Measurements from ENCODE around the gene MTUS2. TPM values are rescaled to one million over a fixed set of nuclear protein-coding genes. Genes with fewer than 3 reads are reported as not detected.
A peak's percentile ranks its signal among the peaks of the same experiment; 100 is the strongest.

Gene MTUS2
- total RNA-seq, 1 experiment from 2014 or later: 0.11 TPM

- no peak overlapping the region for H3K27ac ChIP-seq (ENCODE audit: low read depth, low read length, poor library complexity, severe bottlenecking)
- no peaks in the 10 kb centered on the region for H3K4me1 ChIP-seq (ENCODE audit: insufficient read depth, low read length, poor library complexity, severe bottlenecking)
- no peaks in the 10 kb centered on the region for H3K9me3 ChIP-seq (ENCODE audit: low read depth, low read length, poor library complexity, severe bottlenecking)
- POLR2A ChIA-PET (ENCODE audit: low non-redundant PET): interaction anchor here (0.6 kb wide), 1 partner anchor 640 kb away, joined by 3 read pairs; the partner anchor contains the start of gene SLC46A3
- BruUV-seq (replicated peaks): no TSS peak
- no peaks in the 10 kb centered on the region for H3K36me3 ChIP-seq (ENCODE audit: insufficient read depth, low read length, poor library complexity, severe bottlenecking)
- H3K27me3 ChIP-seq (replicated peaks; ENCODE audit: insufficient read depth, low read depth, low read length, poor library complexity): peaks cover 20% of the 10 kb centered on the region
- CTCF ChIA-PET: no interaction called here
- H3K4me3 ChIP-seq (ENCODE audit: low read depth, low read length, poor library complexity, severe bottlenecking): no peak overlapping the region
- DNase-seq (ENCODE audit: low spot score): no peak
- intact Hi-C loops (cut with micrococcal nuclease; ENCODE audit: unreplicated experiment): no loop called here
- no peak for TF ChIP-seq EZH2 (IDR thresholded peaks at IDR 0.05; ENCODE audit: borderline replicate concordance, low read depth, low read length, poor library complexity, severe bottlenecking)
- TF ChIP-seq, protein P1, sequence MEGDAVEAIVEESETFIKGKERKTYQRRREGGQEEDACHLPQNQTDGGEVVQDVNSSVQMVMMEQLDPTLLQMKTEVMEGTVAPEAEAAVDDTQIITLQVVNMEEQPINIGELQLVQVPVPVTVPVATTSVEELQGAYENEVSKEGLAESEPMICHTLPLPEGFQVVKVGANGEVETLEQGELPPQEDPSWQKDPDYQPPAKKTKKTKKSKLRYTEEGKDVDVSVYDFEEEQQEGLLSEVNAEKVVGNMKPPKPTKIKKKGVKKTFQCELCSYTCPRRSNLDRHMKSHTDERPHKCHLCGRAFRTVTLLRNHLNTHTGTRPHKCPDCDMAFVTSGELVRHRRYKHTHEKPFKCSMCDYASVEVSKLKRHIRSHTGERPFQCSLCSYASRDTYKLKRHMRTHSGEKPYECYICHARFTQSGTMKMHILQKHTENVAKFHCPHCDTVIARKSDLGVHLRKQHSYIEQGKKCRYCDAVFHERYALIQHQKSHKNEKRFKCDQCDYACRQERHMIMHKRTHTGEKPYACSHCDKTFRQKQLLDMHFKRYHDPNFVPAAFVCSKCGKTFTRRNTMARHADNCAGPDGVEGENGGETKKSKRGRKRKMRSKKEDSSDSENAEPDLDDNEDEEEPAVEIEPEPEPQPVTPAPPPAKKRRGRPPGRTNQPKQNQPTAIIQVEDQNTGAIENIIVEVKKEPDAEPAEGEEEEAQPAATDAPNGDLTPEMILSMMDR (conservative IDR thresholded peaks at IDR 0.05; ENCODE audit: low read depth, low read length): no peak
Observed at GRCh38 chr13:29359181-29359580, 539.0 kb downstream of the MTUS2 start.

- H3K27me3 ChIP-seq (replicated peaks; ENCODE audit: insufficient read depth, low read depth, low read length, poor library complexity): peaks cover 2% of the 10 kb centered on the region
- H3K4me1 ChIP-seq (ENCODE audit: insufficient read depth, low read length, poor library complexity, severe bottlenecking): no peaks in the 10 kb centered on the region
- no peak for DNase-seq (ENCODE audit: low spot score)
- BruUV-seq (replicated peaks): no TSS peak
- TF ChIP-seq, protein P1 (conservative IDR thresholded peaks at IDR 0.05; ENCODE audit: low read depth, low read length): no peak
- TF ChIP-seq EZH2 (IDR thresholded peaks at IDR 0.05; ENCODE audit: borderline replicate concordance, low read depth, low read length, poor library complexity, severe bottlenecking): no peak
- H3K4me3 ChIP-seq (ENCODE audit: low read depth, low read length, poor library complexity, severe bottlenecking): no peak overlapping the region
- ChIA-PET CTCF (no interaction called here), POLR2A (ENCODE audit: low non-redundant PET) (no interaction called here)
- no peak overlapping the region for H3K27ac ChIP-seq (ENCODE audit: low read depth, low read length, poor library complexity, severe bottlenecking)
- no peaks in the 10 kb centered on the region for H3K9me3 ChIP-seq (ENCODE audit: low read depth, low read length, poor library complexity, severe bottlenecking)
- intact Hi-C loops (cut with micrococcal nuclease; ENCODE audit: unreplicated experiment): loop anchor here (5.0 to 10.0 kb wide), 4 partner anchors 404 to 1037 kb away; partner anchors contain the start of gene MTUS2
- no peaks in the 10 kb centered on the region for H3K36me3 ChIP-seq (ENCODE audit: insufficient read depth, low read length, poor library complexity, severe bottlenecking)
Observed at GRCh38 chr13:29361716-29362115, 541.6 kb downstream of the MTUS2 start.

- TF ChIP-seq, protein P1 (conservative IDR thresholded peaks at IDR 0.05; ENCODE audit: low read depth, low read length): peak; percentile 92
- TF ChIP-seq EZH2 (IDR thresholded peaks at IDR 0.05; ENCODE audit: borderline replicate concordance, low read depth, low read length, poor library complexity, severe bottlenecking): no peak
- intact Hi-C loops (cut with micrococcal nuclease; ENCODE audit: unreplicated experiment): loop anchor here (5.0 to 10.0 kb wide), 4 partner anchors 406 to 1038 kb away; partner anchors contain the start of gene MTUS2
- Histone ChIP-seq H3K27me3 (replicated peaks; ENCODE audit: insufficient read depth, low read depth, low read length, poor library complexity) (no peaks in the 10 kb centered on the region), H3K9me3 (ENCODE audit: low read depth, low read length, poor library complexity, severe bottlenecking) (no peaks in the 10 kb centered on the region), H3K36me3 (ENCODE audit: insufficient read depth, low read length, poor library complexity, severe bottlenecking) (no peaks in the 10 kb centered on the region), H3K27ac (ENCODE audit: low read depth, low read length, poor library complexity, severe bottlenecking) (no peak overlapping the region), H3K4me3 (ENCODE audit: low read depth, low read length, poor library complexity, severe bottlenecking) (no peak overlapping the region), H3K4me1 (ENCODE audit: insufficient read depth, low read length, poor library complexity, severe bottlenecking) (no peaks in the 10 kb centered on the region)
- CTCF ChIA-PET: no interaction called here
- POLR2A ChIA-PET (ENCODE audit: low non-redundant PET): no interaction called here
- BruUV-seq (replicated peaks): no TSS peak
- DNase-seq (ENCODE audit: low spot score): peak; percentile 66
Observed at GRCh38 chr13:29362849-29363604, 542.9 kb downstream of the MTUS2 start.
